HG02981 (cell line): ENCODE data around the gene GREB1.

Experiments used
- ATAC-seq: cut with Tn5 transposase; IDR thresholded peaks from one replicate; pipeline ENCODE4 v1.9.1; 2021; ENCODE audit warnings: mild to moderate bottlenecking, moderate library complexity; ENCODE audit not compliant: unreplicated experiment

The GREB1 gene

GRCh38 chr2:11534746-11535484, 1.1 kb downstream of the GREB1 start:
- ATAC-seq: no peak

- ATAC-seq: no peak
Measured at GRCh38 chr2:11535899-11536344, 2.1 kb downstream of the GREB1 start.

- no peak for ATAC-seq
Measured at GRCh38 chr2:11537951-11538350, 4.1 kb downstream of the GREB1 start.

- no peak for ATAC-seq
Measured at GRCh38 chr2:11539317-11540147, 5.7 kb downstream of the GREB1 start.

GRCh38 chr2:11540148-11540995, 6.5 kb downstream of the GREB1 start:
- ATAC-seq: no peak

GRCh38 chr2:11540996-11541692, 7.3 kb downstream of the GREB1 start:
- ATAC-seq: no peak

- ATAC-seq: no peak
Measured at GRCh38 chr2:11541693-11542274, 7.9 kb downstream of the GREB1 start.

- no peak for ATAC-seq
Measured at GRCh38 chr2:11542275-11542819, 8.5 kb downstream of the GREB1 start.

GRCh38 chr2:11543337-11544216, 9.7 kb downstream of the GREB1 start:
- no peak for ATAC-seq

- ATAC-seq: no peak
Measured at GRCh38 chr2:11546072-11546471, 12.2 kb downstream of the GREB1 start.

- ATAC-seq: no peak
Measured at GRCh38 chr2:11547912-11548497, 14.2 kb downstream of the GREB1 start.

GRCh38 chr2:11550302-11550701, 16.5 kb downstream of the GREB1 start:
- ATAC-seq: no peak

- no peak for ATAC-seq
Measured at GRCh38 chr2:11550901-11551568, 17.2 kb downstream of the GREB1 start.

- ATAC-seq: no peak
Measured at GRCh38 chr2:11551569-11552259, 17.9 kb downstream of the GREB1 start.

- ATAC-seq: no peak
Measured at GRCh38 chr2:11552260-11552638, 18.4 kb downstream of the GREB1 start.

- ATAC-seq: no peak
Measured at GRCh38 chr2:11553661-11554398, 20.0 kb downstream of the GREB1 start.

- ATAC-seq: no peak
Measured at GRCh38 chr2:11554399-11554716, 20.5 kb downstream of the GREB1 start.
